Transverse colon (tissue), 4 donors: ENCODE results near the gene GPC6.

Experiments used
- POLR2A ChIP-seq: fragments of 450-650 bp; IDR thresholded peaks from one replicate; pipeline ENCODE4 v1.6.1; 2016; ENCODE audit warnings: antibody characterized with exemption, mild to moderate bottlenecking, moderate library complexity
- POLR2AphosphoS5 ChIP-seq, 3 donors: sonication (generic); formaldehyde crosslinking; IDR thresholded peaks; one replicate each; pipeline ENCODE4 v1.6.1; 2016; ENCODE audit warnings: antibody characterized with exemption in 3 of 3
- TF ChIP-seq, protein P1 (sequence below), 5 experiments: fragments of 200-600 bp in 3 of 5; fragments of 450-650 bp in 2 of 5; sonication (generic) in 3 of 5; IDR thresholded peaks; 1 replicate in 2 of 5; 2 replicates in 3 of 5; pipeline ENCODE4 v1.5.1; 2016 to 2017; ENCODE audit warnings: antibody characterized with exemption in 5 of 5, inconsistent platforms in 3 of 5, mild to moderate bottlenecking in 2 of 5, moderate library complexity in 1 of 5

DNA sequence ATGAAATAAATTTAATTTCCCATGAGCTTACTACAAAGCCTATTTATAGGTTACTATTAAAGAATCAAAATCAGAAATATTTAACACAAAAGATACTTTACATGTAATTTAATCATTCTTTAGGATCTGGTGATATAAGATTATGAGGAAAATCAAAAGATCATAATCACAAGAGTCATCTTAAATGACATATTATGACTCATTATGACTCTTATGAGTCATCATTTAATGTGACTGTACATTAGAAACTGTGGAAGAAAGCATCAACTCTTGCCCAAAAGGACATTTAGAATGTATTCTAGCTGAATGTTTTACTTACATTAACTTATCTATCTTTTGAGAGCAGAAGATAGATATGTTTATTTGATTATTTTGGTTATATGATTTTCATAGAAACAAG, 794.2 kb downstream of the GPC6 start:
- TF ChIP-seq, protein P1, sequence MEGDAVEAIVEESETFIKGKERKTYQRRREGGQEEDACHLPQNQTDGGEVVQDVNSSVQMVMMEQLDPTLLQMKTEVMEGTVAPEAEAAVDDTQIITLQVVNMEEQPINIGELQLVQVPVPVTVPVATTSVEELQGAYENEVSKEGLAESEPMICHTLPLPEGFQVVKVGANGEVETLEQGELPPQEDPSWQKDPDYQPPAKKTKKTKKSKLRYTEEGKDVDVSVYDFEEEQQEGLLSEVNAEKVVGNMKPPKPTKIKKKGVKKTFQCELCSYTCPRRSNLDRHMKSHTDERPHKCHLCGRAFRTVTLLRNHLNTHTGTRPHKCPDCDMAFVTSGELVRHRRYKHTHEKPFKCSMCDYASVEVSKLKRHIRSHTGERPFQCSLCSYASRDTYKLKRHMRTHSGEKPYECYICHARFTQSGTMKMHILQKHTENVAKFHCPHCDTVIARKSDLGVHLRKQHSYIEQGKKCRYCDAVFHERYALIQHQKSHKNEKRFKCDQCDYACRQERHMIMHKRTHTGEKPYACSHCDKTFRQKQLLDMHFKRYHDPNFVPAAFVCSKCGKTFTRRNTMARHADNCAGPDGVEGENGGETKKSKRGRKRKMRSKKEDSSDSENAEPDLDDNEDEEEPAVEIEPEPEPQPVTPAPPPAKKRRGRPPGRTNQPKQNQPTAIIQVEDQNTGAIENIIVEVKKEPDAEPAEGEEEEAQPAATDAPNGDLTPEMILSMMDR (IDR thresholded peaks at IDR 0.05) = no peak
- no peak for TF ChIP-seq POLR2A
- TF ChIP-seq POLR2AphosphoS5 (IDR thresholded peaks at IDR 0.05) = no peak
